Measurements from ENCODE around the gene BMP5.

BMP5 gene

DNA sequence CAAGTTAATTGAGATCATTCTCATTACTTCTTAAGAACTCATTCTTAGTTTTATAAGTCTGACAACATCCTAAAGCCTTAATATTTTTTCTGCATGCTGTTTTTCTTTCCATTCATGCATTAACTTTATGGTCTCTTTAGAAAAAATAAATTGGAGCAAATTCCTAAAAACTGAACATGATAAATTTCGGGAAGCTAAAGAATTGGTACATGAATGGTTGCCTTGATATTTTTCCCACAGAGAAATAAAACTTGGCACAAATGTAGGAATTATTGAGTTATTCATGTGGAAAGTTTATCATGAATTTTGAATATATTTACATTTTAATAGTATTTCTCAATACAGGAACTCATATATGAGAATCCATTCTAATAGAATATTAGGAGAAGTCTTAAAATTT is 115.9 kb downstream of the BMP5 start:
- TF ChIP-seq, protein P1, sequence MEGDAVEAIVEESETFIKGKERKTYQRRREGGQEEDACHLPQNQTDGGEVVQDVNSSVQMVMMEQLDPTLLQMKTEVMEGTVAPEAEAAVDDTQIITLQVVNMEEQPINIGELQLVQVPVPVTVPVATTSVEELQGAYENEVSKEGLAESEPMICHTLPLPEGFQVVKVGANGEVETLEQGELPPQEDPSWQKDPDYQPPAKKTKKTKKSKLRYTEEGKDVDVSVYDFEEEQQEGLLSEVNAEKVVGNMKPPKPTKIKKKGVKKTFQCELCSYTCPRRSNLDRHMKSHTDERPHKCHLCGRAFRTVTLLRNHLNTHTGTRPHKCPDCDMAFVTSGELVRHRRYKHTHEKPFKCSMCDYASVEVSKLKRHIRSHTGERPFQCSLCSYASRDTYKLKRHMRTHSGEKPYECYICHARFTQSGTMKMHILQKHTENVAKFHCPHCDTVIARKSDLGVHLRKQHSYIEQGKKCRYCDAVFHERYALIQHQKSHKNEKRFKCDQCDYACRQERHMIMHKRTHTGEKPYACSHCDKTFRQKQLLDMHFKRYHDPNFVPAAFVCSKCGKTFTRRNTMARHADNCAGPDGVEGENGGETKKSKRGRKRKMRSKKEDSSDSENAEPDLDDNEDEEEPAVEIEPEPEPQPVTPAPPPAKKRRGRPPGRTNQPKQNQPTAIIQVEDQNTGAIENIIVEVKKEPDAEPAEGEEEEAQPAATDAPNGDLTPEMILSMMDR (IDR thresholded peaks at IDR 0.05; ENCODE audit: low read depth, low read length) = no peak
- H3K4me3 ChIP-seq (ENCODE audit: low read depth, low read length) = no peak overlapping the region

DNA sequence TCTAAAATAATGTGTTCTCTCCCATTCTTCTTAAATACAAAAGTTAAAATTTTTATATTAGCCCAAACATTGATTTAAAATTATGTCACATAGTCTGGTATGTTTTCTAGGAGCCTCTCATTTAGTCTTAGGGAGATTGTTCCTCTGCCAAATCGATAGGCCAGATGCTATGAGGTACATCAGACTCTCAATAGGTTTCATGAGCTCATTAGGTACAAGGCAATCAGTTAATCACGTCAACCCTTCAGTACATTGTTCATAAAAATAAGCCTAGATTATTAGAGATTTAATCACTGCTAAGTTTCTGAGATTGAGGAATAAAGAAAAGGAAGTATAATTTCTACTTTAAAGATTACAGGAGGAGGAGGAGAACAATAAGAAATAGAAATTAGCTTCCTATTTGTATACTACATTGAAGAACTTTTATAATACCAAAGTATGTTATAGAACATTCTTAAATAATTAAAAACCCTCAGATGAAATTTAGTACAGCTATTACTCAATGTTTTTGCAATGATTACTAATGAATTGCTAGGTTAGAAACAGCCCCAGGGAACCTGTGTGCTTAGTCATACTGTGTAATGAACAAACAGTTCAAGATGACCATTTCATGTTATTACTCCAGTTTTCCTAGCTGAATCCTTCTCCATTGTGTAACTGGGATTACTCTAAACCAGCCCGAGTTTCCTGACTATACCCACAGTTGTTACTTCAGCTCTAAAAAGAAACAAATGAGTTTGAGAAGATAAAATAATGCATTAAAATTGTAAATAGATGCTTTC is 117.0 kb downstream of the BMP5 start:
- TF ChIP-seq, protein P1 (IDR thresholded peaks at IDR 0.05; ENCODE audit: low read depth, low read length) = no peak
- H3K4me3 ChIP-seq (ENCODE audit: low read depth, low read length) = no peak overlapping the region

DNA sequence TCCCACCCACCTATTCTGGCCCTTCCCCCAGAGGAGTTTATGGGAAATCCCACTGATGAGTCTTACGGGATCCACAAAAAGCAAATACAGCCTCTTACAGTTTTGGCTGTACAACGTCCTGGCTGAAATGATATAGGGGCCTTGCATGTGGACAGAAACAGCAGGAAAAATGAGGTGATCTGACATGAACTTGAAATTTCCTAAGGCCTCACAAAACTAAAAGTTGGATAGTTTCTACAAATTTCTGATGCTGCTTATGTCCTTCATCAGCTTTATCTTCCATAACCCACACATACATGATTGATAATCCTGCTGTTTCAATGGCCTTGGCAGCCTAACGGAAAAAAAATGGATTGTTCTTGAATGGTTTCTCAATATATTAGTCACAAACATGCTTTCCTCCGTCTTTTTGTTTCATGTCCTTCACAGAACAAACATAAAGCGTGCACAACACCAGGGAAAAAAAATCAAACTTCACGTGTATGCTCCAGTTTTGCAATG is 118.8 kb downstream of the BMP5 start:
- no peak overlapping the region for H3K4me3 ChIP-seq (ENCODE audit: low read depth, low read length)
- TF ChIP-seq, protein P1 (IDR thresholded peaks at IDR 0.05; ENCODE audit: low read depth, low read length) = no peak

DNA sequence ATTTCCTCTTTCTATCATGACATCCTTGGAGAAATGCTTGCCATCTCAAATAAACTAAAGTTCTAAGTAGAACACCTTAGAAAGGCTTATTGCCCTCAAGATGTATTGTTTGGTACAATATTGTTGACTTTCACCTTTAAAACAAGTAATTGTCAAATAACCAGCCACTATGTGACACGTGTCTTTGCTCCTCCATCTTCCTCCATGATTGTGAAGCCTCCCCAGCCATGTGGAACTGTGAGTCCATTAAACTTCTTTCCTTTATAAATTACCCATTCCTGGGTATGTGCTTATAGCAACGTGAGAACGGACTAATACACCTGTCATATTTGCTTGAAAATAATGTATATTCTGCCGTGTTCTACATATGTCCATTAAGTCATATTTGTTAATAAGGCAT is 126.5 kb downstream of the BMP5 start:
- TF ChIP-seq, protein P1 (IDR thresholded peaks at IDR 0.05; ENCODE audit: low read depth, low read length) = no peak
- H3K4me3 ChIP-seq (ENCODE audit: low read depth, low read length) = no peak overlapping the region

DNA sequence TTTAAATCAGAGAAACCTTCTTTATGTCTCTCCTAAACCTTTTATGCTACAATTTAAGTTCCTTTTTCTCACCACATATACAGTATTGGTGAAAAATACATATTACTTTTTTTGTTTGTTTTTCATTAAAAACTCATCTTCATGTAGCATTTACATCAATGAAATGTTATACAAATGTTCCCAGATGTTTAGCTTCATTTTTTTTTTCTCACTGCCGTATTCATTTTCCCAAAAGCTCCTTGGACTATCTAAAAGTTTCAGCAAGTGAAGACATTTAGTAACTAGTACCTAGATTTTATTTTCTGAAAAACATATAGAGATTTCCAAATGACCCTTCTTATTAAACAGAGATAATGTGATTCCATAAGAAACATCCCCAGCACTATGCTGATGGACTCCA is 128.9 kb downstream of the BMP5 start:
- TF ChIP-seq, protein P1 (IDR thresholded peaks at IDR 0.05; ENCODE audit: low read depth, low read length) = no peak
- H3K4me3 ChIP-seq (ENCODE audit: low read depth, low read length) = no peak overlapping the region

DNA sequence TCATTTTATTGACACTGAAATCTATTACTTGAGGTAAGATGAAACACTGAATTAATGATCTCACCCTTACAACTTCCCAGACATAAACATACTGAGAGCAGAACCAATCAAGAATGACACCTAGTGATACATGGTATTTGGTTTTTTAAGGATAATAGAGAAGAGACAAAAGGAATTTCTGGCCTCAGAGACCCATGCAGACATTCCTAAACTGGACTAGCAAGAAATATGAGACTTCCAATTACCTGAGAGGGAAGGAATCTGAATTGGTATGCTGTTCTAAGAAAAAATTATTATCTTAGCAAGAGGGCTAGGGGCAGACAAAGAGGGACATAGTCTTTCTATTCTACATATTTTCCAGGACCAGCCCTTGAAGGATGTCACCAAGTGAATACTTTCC is 141.1 kb downstream of the BMP5 start:
- no peak overlapping the region for H3K4me3 ChIP-seq (ENCODE audit: low read depth, low read length)
- TF ChIP-seq, protein P1 (IDR thresholded peaks at IDR 0.05; ENCODE audit: low read depth, low read length) = no peak

DNA sequence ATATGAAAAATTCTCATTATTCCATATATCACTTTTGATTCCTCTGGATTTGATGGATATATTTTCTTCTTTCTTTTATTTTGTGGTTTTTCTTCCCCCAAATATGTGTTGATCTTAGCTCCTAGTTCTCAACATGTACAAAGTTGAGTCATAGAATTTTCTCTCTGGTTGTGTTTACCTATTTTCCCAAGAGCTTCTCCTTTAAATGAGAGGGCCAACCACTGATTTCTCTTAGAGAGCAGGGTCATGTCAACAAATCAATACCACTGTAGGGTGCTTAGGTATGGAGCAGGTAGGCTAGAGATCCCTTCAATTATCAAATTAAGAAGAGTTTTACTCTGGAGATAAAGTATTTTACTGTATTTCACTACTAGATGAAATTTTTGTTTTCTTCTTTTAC is 145.7 kb downstream of the BMP5 start:
- TF ChIP-seq, protein P1 (IDR thresholded peaks at IDR 0.05; ENCODE audit: low read depth, low read length) = no peak
- H3K4me3 ChIP-seq (ENCODE audit: low read depth, low read length) = no peak overlapping the region

Data from WI38 (cell line).